Measurements from ENCODE around the gene GCNA. TPM values are rescaled to one million over a fixed set of nuclear protein-coding genes. Genes with fewer than 3 reads are reported as not detected.

The GCNA gene
- total and polyA plus RNA-seq, 2 of the 13 experiments (the other 11 are each of a cell fraction or from before 2014, with no cell fraction given): 0.38 to 0.66 TPM

DNA sequence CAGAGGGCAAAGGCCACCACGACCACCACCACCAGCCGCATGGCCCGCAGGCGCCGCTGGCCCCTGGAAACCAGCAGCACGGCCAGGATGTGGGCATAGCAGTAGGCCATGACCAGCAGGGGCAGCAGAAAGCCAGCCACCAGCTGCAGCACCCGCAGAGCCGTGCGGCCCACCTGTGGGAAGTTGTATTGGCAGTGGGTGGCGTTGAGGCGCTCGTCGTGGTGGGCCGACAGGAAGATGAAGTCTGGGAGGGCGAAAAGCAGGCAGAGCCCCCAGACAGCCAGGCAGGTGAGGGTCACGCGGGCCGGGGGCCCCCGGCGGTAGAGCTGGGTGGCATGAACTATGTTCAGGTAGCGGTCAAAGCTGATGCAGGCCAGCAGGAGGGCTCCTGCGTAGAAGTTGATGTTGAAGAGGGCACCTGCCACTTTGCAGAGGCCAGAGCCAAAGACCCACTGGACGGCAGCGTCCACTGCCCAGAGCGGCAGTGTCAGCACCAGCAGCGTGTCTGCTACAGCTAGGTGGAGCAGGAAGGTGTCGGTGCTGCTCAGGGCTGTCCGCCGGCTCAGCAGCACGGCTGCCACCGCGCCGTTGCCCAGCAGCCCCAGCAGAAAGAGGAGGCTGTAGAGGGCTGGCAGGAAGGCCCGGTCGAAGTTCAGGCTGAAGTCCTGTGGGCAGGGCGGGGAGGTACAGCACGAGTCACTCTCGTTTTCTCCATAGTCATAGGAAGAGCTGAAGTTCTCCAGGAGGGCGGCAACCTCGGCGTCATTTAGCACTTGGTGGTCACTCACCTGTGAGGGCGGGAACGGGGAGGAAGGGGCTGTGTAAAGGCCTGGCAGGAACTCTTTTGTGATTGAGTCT is 38.7 kb downstream of the GCNA start (continued):
- TF ChIP-seq, protein P1, sequence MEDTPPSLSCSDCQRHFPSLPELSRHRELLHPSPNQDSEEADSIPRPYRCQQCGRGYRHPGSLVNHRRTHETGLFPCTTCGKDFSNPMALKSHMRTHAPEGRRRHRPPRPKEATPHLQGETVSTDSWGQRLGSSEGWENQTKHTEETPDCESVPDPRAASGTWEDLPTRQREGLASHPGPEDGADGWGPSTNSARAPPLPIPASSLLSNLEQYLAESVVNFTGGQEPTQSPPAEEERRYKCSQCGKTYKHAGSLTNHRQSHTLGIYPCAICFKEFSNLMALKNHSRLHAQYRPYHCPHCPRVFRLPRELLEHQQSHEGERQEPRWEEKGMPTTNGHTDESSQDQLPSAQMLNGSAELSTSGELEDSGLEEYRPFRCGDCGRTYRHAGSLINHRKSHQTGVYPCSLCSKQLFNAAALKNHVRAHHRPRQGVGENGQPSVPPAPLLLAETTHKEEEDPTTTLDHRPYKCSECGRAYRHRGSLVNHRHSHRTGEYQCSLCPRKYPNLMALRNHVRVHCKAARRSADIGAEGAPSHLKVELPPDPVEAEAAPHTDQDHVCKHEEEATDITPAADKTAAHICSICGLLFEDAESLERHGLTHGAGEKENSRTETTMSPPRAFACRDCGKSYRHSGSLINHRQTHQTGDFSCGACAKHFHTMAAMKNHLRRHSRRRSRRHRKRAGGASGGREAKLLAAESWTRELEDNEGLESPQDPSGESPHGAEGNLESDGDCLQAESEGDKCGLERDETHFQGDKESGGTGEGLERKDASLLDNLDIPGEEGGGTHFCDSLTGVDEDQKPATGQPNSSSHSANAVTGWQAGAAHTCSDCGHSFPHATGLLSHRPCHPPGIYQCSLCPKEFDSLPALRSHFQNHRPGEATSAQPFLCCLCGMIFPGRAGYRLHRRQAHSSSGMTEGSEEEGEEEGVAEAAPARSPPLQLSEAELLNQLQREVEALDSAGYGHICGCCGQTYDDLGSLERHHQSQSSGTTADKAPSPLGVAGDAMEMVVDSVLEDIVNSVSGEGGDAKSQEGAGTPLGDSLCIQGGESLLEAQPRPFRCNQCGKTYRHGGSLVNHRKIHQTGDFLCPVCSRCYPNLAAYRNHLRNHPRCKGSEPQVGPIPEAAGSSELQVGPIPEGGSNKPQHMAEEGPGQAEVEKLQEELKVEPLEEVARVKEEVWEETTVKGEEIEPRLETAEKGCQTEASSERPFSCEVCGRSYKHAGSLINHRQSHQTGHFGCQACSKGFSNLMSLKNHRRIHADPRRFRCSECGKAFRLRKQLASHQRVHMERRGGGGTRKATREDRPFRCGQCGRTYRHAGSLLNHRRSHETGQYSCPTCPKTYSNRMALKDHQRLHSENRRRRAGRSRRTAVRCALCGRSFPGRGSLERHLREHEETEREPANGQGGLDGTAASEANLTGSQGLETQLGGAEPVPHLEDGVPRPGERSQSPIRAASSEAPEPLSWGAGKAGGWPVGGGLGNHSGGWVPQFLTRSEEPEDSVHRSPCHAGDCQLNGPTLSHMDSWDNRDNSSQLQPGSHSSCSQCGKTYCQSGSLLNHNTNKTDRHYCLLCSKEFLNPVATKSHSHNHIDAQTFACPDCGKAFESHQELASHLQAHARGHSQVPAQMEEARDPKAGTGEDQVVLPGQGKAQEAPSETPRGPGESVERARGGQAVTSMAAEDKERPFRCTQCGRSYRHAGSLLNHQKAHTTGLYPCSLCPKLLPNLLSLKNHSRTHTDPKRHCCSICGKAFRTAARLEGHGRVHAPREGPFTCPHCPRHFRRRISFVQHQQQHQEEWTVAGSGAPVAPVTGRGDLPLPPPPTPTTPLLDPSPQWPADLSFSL (CRISPR knock-in tag; IDR thresholded peaks at IDR 0.05): no peak
- TF ChIP-seq, protein P2, sequence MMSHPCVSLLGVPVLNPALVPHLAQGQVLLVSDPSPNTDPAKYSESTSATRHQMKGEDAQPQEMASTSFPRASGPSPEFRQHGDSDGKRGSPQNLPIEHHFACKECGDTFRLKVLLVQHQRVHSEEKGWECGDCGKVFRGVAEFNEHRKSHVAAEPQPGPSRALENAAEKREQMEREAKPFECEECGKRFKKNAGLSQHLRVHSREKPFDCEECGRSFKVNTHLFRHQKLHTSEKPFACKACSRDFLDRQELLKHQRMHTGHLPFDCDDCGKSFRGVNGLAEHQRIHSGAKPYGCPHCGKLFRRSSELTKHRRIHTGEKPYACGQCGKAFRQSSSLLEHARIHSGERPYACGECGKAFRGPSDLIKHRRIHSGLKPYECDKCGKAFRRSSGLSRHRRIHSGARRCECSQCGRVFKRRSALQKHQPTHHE (CRISPR knock-in tag; IDR thresholded peaks at IDR 0.05; ENCODE audit: borderline replicate concordance): no peak
- TF ChIP-seq ZNF577 (CRISPR knock-in tag; IDR thresholded peaks at IDR 0.05; ENCODE audit: borderline replicate concordance, low read depth) (no peak), NFKB2 (CRISPR knock-in tag; IDR thresholded peaks at IDR 0.05; ENCODE audit: borderline replicate concordance) (peak; percentile 35; the same call in 1 of the 2 replicates), HNRNPL (IDR thresholded peaks at IDR 0.05; ENCODE audit: low read depth, low read length) (peak; percentile 69; the same call in 1 of the 2 replicates), ZNF777 (CRISPR knock-in tag; IDR thresholded peaks at IDR 0.05) (peak; percentile 75), KLF12 (CRISPR knock-in tag; IDR thresholded peaks at IDR 0.05; ENCODE audit: borderline replicate concordance) (0 out of 2 replicates have a peak, but pooled peaks have one; percentile 56), RAD21 (CRISPR knock-in tag; IDR thresholded peaks at IDR 0.05) (peak; percentile 22; the same call in 1 of the 2 replicates), SRY (CRISPR knock-in tag; IDR thresholded peaks at IDR 0.05) (no peak)
- TF ChIP-seq, protein P3, sequence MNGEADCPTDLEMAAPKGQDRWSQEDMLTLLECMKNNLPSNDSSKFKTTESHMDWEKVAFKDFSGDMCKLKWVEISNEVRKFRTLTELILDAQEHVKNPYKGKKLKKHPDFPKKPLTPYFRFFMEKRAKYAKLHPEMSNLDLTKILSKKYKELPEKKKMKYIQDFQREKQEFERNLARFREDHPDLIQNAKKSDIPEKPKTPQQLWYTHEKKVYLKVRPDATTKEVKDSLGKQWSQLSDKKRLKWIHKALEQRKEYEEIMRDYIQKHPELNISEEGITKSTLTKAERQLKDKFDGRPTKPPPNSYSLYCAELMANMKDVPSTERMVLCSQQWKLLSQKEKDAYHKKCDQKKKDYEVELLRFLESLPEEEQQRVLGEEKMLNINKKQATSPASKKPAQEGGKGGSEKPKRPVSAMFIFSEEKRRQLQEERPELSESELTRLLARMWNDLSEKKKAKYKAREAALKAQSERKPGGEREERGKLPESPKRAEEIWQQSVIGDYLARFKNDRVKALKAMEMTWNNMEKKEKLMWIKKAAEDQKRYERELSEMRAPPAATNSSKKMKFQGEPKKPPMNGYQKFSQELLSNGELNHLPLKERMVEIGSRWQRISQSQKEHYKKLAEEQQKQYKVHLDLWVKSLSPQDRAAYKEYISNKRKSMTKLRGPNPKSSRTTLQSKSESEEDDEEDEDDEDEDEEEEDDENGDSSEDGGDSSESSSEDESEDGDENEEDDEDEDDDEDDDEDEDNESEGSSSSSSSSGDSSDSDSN (CRISPR knock-in tag; IDR thresholded peaks at IDR 0.05): peak; percentile 63; the same call in 1 of the 2 replicates
- TF ChIP-seq, protein P4, sequence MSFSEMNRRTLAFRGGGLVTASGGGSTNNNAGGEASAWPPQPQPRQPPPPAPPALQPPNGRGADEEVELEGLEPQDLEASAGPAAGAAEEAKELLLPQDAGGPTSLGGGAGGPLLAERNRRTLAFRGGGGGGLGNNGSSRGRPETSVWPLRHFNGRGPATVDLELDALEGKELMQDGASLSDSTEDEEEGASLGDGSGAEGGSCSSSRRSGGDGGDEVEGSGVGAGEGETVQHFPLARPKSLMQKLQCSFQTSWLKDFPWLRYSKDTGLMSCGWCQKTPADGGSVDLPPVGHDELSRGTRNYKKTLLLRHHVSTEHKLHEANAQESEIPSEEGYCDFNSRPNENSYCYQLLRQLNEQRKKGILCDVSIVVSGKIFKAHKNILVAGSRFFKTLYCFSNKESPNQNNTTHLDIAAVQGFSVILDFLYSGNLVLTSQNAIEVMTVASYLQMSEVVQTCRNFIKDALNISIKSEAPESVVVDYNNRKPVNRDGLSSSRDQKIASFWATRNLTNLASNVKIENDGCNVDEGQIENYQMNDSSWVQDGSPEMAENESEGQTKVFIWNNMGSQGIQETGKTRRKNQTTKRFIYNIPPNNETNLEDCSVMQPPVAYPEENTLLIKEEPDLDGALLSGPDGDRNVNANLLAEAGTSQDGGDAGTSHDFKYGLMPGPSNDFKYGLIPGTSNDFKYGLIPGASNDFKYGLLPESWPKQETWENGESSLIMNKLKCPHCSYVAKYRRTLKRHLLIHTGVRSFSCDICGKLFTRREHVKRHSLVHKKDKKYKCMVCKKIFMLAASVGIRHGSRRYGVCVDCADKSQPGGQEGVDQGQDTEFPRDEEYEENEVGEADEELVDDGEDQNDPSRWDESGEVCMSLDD (CRISPR knock-in tag; IDR thresholded peaks at IDR 0.05; ENCODE audit: borderline replicate concordance): no peak
- TF ChIP-seq, protein P5, sequence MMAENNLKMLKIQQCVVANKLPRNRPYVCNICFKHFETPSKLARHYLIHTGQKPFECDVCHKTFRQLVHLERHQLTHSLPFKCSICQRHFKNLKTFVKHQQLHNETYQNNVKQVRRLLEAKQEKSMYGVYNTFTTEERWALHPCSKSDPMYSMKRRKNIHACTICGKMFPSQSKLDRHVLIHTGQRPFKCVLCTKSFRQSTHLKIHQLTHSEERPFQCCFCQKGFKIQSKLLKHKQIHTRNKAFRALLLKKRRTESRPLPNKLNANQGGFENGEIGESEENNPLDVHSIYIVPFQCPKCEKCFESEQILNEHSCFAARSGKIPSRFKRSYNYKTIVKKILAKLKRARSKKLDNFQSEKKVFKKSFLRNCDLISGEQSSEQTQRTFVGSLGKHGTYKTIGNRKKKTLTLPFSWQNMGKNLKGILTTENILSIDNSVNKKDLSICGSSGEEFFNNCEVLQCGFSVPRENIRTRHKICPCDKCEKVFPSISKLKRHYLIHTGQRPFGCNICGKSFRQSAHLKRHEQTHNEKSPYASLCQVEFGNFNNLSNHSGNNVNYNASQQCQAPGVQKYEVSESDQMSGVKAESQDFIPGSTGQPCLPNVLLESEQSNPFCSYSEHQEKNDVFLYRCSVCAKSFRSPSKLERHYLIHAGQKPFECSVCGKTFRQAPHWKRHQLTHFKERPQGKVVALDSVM (CRISPR knock-in tag; IDR thresholded peaks at IDR 0.05): peak; percentile 19; the same call in 1 of the 2 replicates
